OCI-LY7 (cell line): ENCODE data around the gene BMERB1. TPM values are rescaled to one million over a fixed set of nuclear protein-coding genes. Genes with fewer than 3 reads are reported as not detected.

Source experiments
- BruUV-seq: library from RNA; stranded (reverse); fragments of 400-500 nt; replicated peaks from 2 replicates; lab custom pipeline; 2021; lab: Mats Ljungman, UMichigan
- CTCF ChIA-PET: fragments of 300-600 bp; sonication (Branson Sonifier 250); formaldehyde crosslinking; loops from one replicate; lab custom pipeline; 2022; ENCODE audit warnings: antibody characterized with exemption; ENCODE audit not compliant: unreplicated experiment; lab: Charles Lee
- POLR2A ChIA-PET: fragments of 300-600 bp; sonication (Branson Sonifier 250); formaldehyde crosslinking; loops from one replicate; lab custom pipeline; 2022; ENCODE audit warnings: antibody characterized with exemption; lab: Charles Lee
- DNase-seq: peaks from one replicate; pipeline ENCODE4 v3.0.0-alpha.2; 2015; ENCODE audit warnings: low spot score
- H2AFZ ChIP-seq: fragments of 200-600 bp; sonication (generic), shearing (Covaris generic); 2 replicates; pipeline ENCODE4 v1.6.1; 2014; ENCODE audit warnings: mild to moderate bottlenecking, antibody characterized with exemption, low read length, moderate library complexity
- H3K27ac ChIP-seq: fragments of 200-600 bp; sonication (generic); 2 replicates; pipeline ENCODE4 v1.5.1; 2014; ENCODE audit warnings: mixed run types, low read depth, mild to moderate bottlenecking, moderate library complexity, low read length, inconsistent platforms; ENCODE audit not compliant: poor library complexity, severe bottlenecking
- H3K36me3 ChIP-seq: fragments of 200-600 bp; sonication (generic); 2 replicates; pipeline ENCODE4 v1.6.1; 2014; ENCODE audit warnings: mild to moderate bottlenecking, antibody characterized with exemption, low read length, moderate library complexity, mixed read lengths; ENCODE audit not compliant: insufficient read depth
- H3K4me1 ChIP-seq: fragments of 200-600 bp; sonication (generic); 2 replicates; pipeline ENCODE4 v1.5.1; 2014; ENCODE audit warnings: mild to moderate bottlenecking, low read length; ENCODE audit not compliant: insufficient read depth, poor library complexity, severe bottlenecking
- H3K4me2 ChIP-seq: fragments of 200-600 bp; sonication (generic); 2 replicates; pipeline ENCODE4 v1.6.1; 2014; ENCODE audit warnings: mild to moderate bottlenecking, low read length
- H3K4me3 ChIP-seq: fragments of 200-600 bp; sonication (generic); 2 replicates; pipeline ENCODE4 v1.5.1; 2014; ENCODE audit warnings: mild to moderate bottlenecking, low read depth, low read length; ENCODE audit not compliant: poor library complexity, severe bottlenecking
- H3K79me2 ChIP-seq: fragments of 200-600 bp; sonication (generic); 2 replicates; pipeline ENCODE4 v1.6.1; 2016; ENCODE audit warnings: low read depth, mild to moderate bottlenecking, low read length, moderate library complexity, mixed read lengths; ENCODE audit not compliant: insufficient read depth
- H3K9me2 ChIP-seq: fragments of 200-600 bp; sonication (generic); 2 replicates; pipeline ENCODE4 v1.6.1; 2016; ENCODE audit warnings: mild to moderate bottlenecking, low read length, mixed read lengths; ENCODE audit not compliant: insufficient read depth
- H3K9me3 ChIP-seq: fragments of 200-600 bp; sonication (generic); 2 replicates; pipeline ENCODE4 v1.6.1; 2014; ENCODE audit warnings: mild to moderate bottlenecking, mixed run types, low read length, mixed read lengths
- H4K20me1 ChIP-seq: fragments of 200-600 bp; sonication (generic); 2 replicates; pipeline ENCODE4 v1.6.1; 2014; ENCODE audit warnings: mild to moderate bottlenecking, antibody characterized with exemption, low read length, moderate library complexity, mixed read lengths; ENCODE audit not compliant: insufficient read depth
- EZH2phosphoT487 ChIP-seq: fragments of 200-600 bp; sonication (generic); IDR thresholded peaks from 2 replicates; pipeline ENCODE4 v1.6.1; 2018; ENCODE audit warnings: low read depth, borderline replicate concordance, mild to moderate bottlenecking, mixed run types, antibody characterized with exemption, low read length, moderate library complexity, mixed read lengths
- intact Hi-C: fragments of 100-400 bp; cut with micrococcal nuclease; formaldehyde crosslinking; loops from one replicate; pipeline ENCODE4 v1.10.0; 2022; ENCODE audit not compliant: unreplicated experiment
- total RNA-seq, 2 experiments: library from RNA; depleted of rRNA in 1 of 2; stranded (reverse); fragments of >200 nt in 1 of 2; shearing (Covaris generic) in 1 of 2; gene quantifications; 2 replicates each; pipeline ENCODE4 v1.2.3, GENCODE V29; 2014 to 2022
- TF ChIP-seq, protein P1 (sequence below): fragments of 200-600 bp; sonication (generic); conservative IDR thresholded peaks from 2 replicates; pipeline ENCODE4 v1.5.1; 2014; ENCODE audit warnings: mild to moderate bottlenecking, antibody characterized with exemption, low read length, moderate library complexity, mixed read lengths

BMERB1 gene
- total RNA-seq, 2 experiments from 2014 or later, result not detected

GRCh38 chr16:15581127-15581815 is 146.9 kb downstream of the BMERB1 start:
- Histone ChIP-seq H2AFZ (no peak overlapping the region), H3K79me2 (no peaks in the 10 kb centered on the region), H3K4me3 (no peak overlapping the region), H3K9me2 (no peaks in the 10 kb centered on the region), H3K4me1 (no peaks in the 10 kb centered on the region), H4K20me1 (no peaks in the 10 kb centered on the region), H3K9me3 (peaks cover 7% of the 10 kb centered on the region; the same call in 1 of the 2 replicates), H3K36me3 (no peaks in the 10 kb centered on the region), H3K4me2 (no peak overlapping the region), H3K27ac (no peak overlapping the region)
- TF ChIP-seq EZH2phosphoT487, result no peak
- TF ChIP-seq, protein P1, sequence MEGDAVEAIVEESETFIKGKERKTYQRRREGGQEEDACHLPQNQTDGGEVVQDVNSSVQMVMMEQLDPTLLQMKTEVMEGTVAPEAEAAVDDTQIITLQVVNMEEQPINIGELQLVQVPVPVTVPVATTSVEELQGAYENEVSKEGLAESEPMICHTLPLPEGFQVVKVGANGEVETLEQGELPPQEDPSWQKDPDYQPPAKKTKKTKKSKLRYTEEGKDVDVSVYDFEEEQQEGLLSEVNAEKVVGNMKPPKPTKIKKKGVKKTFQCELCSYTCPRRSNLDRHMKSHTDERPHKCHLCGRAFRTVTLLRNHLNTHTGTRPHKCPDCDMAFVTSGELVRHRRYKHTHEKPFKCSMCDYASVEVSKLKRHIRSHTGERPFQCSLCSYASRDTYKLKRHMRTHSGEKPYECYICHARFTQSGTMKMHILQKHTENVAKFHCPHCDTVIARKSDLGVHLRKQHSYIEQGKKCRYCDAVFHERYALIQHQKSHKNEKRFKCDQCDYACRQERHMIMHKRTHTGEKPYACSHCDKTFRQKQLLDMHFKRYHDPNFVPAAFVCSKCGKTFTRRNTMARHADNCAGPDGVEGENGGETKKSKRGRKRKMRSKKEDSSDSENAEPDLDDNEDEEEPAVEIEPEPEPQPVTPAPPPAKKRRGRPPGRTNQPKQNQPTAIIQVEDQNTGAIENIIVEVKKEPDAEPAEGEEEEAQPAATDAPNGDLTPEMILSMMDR, result no peak
- intact Hi-C loops, result no loop called here
- CTCF ChIA-PET, result no interaction called here
- POLR2A ChIA-PET, result interaction anchor here (0.7 kb wide), 1 partner anchor 10 kb away, joined by 3 read pairs; no protein-coding TSS in a partner anchor
- no peak for DNase-seq
- no TSS peak for BruUV-seq

GRCh38 chr16:15583526-15583925 is 149.1 kb downstream of the BMERB1 start:
- DNase-seq, result no peak
- no peak overlapping the region for H2AFZ ChIP-seq
- H3K4me2 ChIP-seq, result no peak overlapping the region
- no peaks in the 10 kb centered on the region for H3K9me2 ChIP-seq
- no TSS peak for BruUV-seq
- ChIA-PET CTCF (no interaction called here), POLR2A (interaction anchor here (0.7 kb wide), 1 partner anchor 29 kb away, joined by 5 read pairs; no protein-coding TSS in a partner anchor)
- TF ChIP-seq, protein P1, result no peak
- no peak for TF ChIP-seq EZH2phosphoT487
- no peaks in the 10 kb centered on the region for H3K79me2 ChIP-seq
- H3K4me3 ChIP-seq, result no peak overlapping the region
- intact Hi-C loops, result no loop called here
- no peaks in the 10 kb centered on the region for H4K20me1 ChIP-seq
- H3K4me1 ChIP-seq, result no peaks in the 10 kb centered on the region
- H3K27ac ChIP-seq, result no peak overlapping the region
- H3K36me3 ChIP-seq, result peaks cover 8% of the 10 kb centered on the region; the same call in 1 of the 2 replicates
- peaks cover 9% of the 10 kb centered on the region; the same call in 1 of the 2 replicates for H3K9me3 ChIP-seq

DNA sequence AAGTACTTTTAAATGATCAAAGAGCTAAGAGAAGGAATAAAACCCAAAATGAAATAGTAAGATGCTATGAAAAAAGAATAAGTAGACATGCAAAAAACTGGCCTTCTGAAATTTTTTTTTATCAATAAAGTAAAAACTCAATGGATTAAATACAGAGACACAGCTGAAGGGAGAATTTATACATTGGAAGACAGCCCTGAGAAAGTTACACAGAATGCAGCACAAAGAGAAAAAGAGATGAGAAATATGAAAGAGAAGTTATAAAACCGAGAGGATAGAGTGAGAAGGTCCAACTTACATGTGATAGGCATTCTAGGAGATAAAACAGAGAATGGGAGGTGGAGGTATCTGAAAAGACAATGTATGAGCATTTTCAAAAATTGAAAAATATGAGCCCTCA is 151.6 kb downstream of the BMERB1 start:
- Histone ChIP-seq H3K4me2 (no peak overlapping the region), H3K9me2 (no peaks in the 10 kb centered on the region), H3K4me1 (peaks cover 7% of the 10 kb centered on the region), H3K9me3 (peaks cover 9% of the 10 kb centered on the region; the same call in 1 of the 2 replicates), H4K20me1 (no peaks in the 10 kb centered on the region), H3K36me3 (peaks cover 8% of the 10 kb centered on the region; the same call in 1 of the 2 replicates), H3K27ac (no peak overlapping the region), H3K4me3 (no peak overlapping the region), H2AFZ (no peak overlapping the region), H3K79me2 (no peaks in the 10 kb centered on the region)
- DNase-seq, result no peak
- intact Hi-C loops, result no loop called here
- BruUV-seq, result no TSS peak
- TF ChIP-seq, protein P1, result no peak
- TF ChIP-seq EZH2phosphoT487, result no peak
- ChIA-PET POLR2A (no interaction called here), CTCF (no interaction called here)
